Measurements from ENCODE around the gene DNAI2. TPM values are rescaled to one million over a fixed set of nuclear protein-coding genes. Genes with fewer than 3 reads are reported as not detected.

Gene DNAI2
- polyA plus RNA-seq, 1 of the 3 experiments (the other 2 are of a cell fraction): not detected

- Histone ChIP-seq H3K9ac (no peak overlapping the region), H3K27me3 (ENCODE audit: insufficient read depth) (no peaks in the 10 kb centered on the region), H3K9me3 (no peaks in the 10 kb centered on the region), H3K27ac (ENCODE audit: low read depth in 2 of 2, low read length in 1 of 2) (no peak overlapping the region), H3K36me3 (replicated peaks in 1 of 2; ENCODE audit: control insufficient read depth in 1 of 2, insufficient read depth in 2 of 2, low read length in 1 of 2) (no peaks in the 10 kb centered on the region), H3K4me1 (ENCODE audit: control insufficient read depth in 1 of 2, insufficient read depth in 2 of 2, low read depth in 1 of 2, low read length in 1 of 2) (no peaks in the 10 kb centered on the region), H3K9me2 (no peaks in the 10 kb centered on the region), H3K4me2 (no peak overlapping the region), H2AFZ (ENCODE audit: low read depth) (no peak overlapping the region), H3K79me2 (ENCODE audit: insufficient read depth) (no peaks in the 10 kb centered on the region), H3F3A (replicated peaks; ENCODE audit: insufficient read depth) (no peaks in the 10 kb centered on the region), H4K20me1 (ENCODE audit: insufficient read depth) (no peaks in the 10 kb centered on the region), H3K4me3 (ENCODE audit: low read depth in 2 of 2, low read length in 1 of 2) (no peak overlapping the region)
- ChIA-PET POLR2A (no interaction called here), CTCF (interaction anchor here (1.1 to 9.6 kb wide), 3 partner anchors 15 to 85 kb away, joined by 3 to 93 read pairs (median 10); no protein-coding TSS in a partner anchor)
- no peak for DNase-seq
- TF ChIP-seq FOXM1 (IDR thresholded peaks at IDR 0.05; ENCODE audit: low read depth): no peak
- TF ChIP-seq USF1 (IDR thresholded peaks at IDR 0.05; ENCODE audit: borderline replicate concordance, low read depth): no peak
- no peak for TF ChIP-seq SMC3 (IDR thresholded peaks at IDR 0.05; ENCODE audit: low read depth, low read length)
- no peak for TF ChIP-seq RCOR1 (IDR thresholded peaks at IDR 0.05; ENCODE audit: low read length)
- no peak for TF ChIP-seq REST (IDR thresholded peaks at IDR 0.05; ENCODE audit: low read depth, low read length)
- TF ChIP-seq JUND (IDR thresholded peaks at IDR 0.05): no peak
- no peak for TF ChIP-seq TAF1 (IDR thresholded peaks at IDR 0.05; ENCODE audit: borderline replicate concordance, low read depth, low read length)
- no peak for TF ChIP-seq YY1 (IDR thresholded peaks at IDR 0.05; ENCODE audit: low read depth)
- no peak for TF ChIP-seq CHD2 (IDR thresholded peaks at IDR 0.05; ENCODE audit: low read length, partially characterized antibody)
- no peak for TF ChIP-seq GATA2 (CRISPR knock-in tag; IDR thresholded peaks at IDR 0.05)
- no peak for TF ChIP-seq RXRA (IDR thresholded peaks at IDR 0.05; ENCODE audit: borderline replicate concordance, low read depth)
- TF ChIP-seq USF2 (IDR thresholded peaks at IDR 0.05; ENCODE audit: borderline replicate concordance, low read depth, low read length): no peak
- no peak for TF ChIP-seq IRF3 (IDR thresholded peaks at IDR 0.05; ENCODE audit: low read depth, low read length)
- TF ChIP-seq CTCF (IDR thresholded peaks at IDR 0.05): no peak
- TF ChIP-seq TEAD4 (IDR thresholded peaks at IDR 0.05; ENCODE audit: borderline replicate concordance, insufficient read depth): no peak
- TF ChIP-seq POLR2AphosphoS5 (IDR thresholded peaks at IDR 0.05; ENCODE audit: low read depth, low read length): no peak
- TF ChIP-seq MAX (IDR thresholded peaks at IDR 0.05; ENCODE audit: low read depth): no peak
- WGBS (ENCODE audit: low lambda C conversion rate): 26% methylated on average over 9 of the region's 9 CpGs
These were observed 8.7 kb downstream of the DNAI2 start for GRCh38 chr17:74282587-74283370.

All from SK-N-SH (cell line).